Naive thymus-derived CD4-positive, alpha-beta T cell (primary cell): ENCODE data around the gene SSTR5. TPM values are rescaled to one million over a fixed set of nuclear protein-coding genes. Genes with fewer than 3 reads are reported as not detected.
A peak's percentile ranks its signal among the peaks of the same experiment; 100 is the strongest.

Experiments used
- ATAC-seq: fragments of 150-1000 bp; cut with Tn5 transposase; 2 replicates; pipeline ENCODE4 v1.10.0; 2021; ENCODE audit warnings: mild to moderate bottlenecking, moderate library complexity
- CTCF ChIA-PET: fragments of 350-600 bp; sonication (Branson Sonifier 250); formaldehyde crosslinking; loops from one replicate; lab custom pipeline; 2021; ENCODE audit warnings: antibody characterized with exemption; lab: Charles Lee
- POLR2A ChIA-PET: fragments of 350-600 bp; sonication (Branson Sonifier 250); formaldehyde crosslinking; loops from one replicate; lab custom pipeline; 2021; ENCODE audit warnings: antibody characterized with exemption, inconsistent platforms; lab: Charles Lee
- DNase-seq, 9 donors: peaks; one replicate each; pipeline versions ENCODE4 v3.0.0 to v3.0.0-alpha.2; 2020 to 2022; ENCODE audit warnings: mixed read lengths in 1 of 9
- H3K27ac ChIP-seq: one replicate; pipeline ENCODE4 v1.7.0; 2013; ENCODE audit warnings: mild to moderate bottlenecking, low read depth, low read length, moderate library complexity
- H3K27me3 ChIP-seq, 2 donors: one replicate each; pipeline ENCODE4 v1.7.0; 2013; ENCODE audit warnings: low read length in 2 of 2, mild to moderate bottlenecking in 2 of 2, moderate library complexity in 2 of 2; ENCODE audit not compliant: control insufficient read depth in 2 of 2, insufficient read depth in 2 of 2
- H3K36me3 ChIP-seq, 3 experiments: 1 replicate in 2 of 3; 2 replicates in 1 of 3; pipeline ENCODE4 v1.7.0; 2013; ENCODE audit warnings: low read length in 3 of 3, mild to moderate bottlenecking in 3 of 3, moderate library complexity in 1 of 3; ENCODE audit not compliant: insufficient read depth in 3 of 3, control insufficient read depth in 2 of 3
- H3K4me1 ChIP-seq, 2 donors: one replicate each; pipeline ENCODE4 v1.7.0; 2013; ENCODE audit warnings: low read length in 2 of 2, mild to moderate bottlenecking in 2 of 2, moderate library complexity in 1 of 2; ENCODE audit not compliant: control insufficient read depth in 2 of 2, insufficient read depth in 2 of 2
- H3K4me3 ChIP-seq: 2 replicates; pipeline ENCODE4 v1.7.0; 2013; ENCODE audit warnings: mild to moderate bottlenecking, low read length
- H3K9me3 ChIP-seq, 3 experiments: 1 replicate in 2 of 3; 2 replicates in 1 of 3; pipeline ENCODE4 v1.7.0; 2013; ENCODE audit warnings: low read length in 3 of 3; ENCODE audit not compliant: control insufficient read depth in 2 of 3
- H3K27ac Mint-ChIP-seq, 9 donors: one replicate each; pipeline ENCODE4 v1.8.0; 2020 to 2022; ENCODE audit warnings: mixed read lengths in 9 of 9, mild to moderate bottlenecking in 8 of 9, moderate library complexity in 5 of 9, inconsistent platforms in 2 of 9
- H3K27me3 Mint-ChIP-seq, 5 donors: one replicate each; pipeline ENCODE4 v1.8.0; 2021 to 2022; ENCODE audit warnings: mixed read lengths in 5 of 5, mild to moderate bottlenecking in 1 of 5
- H3K36me3 Mint-ChIP-seq, 5 donors: one replicate each; pipeline ENCODE4 v1.8.0; 2020 to 2022; ENCODE audit warnings: mixed read lengths in 5 of 5, mild to moderate bottlenecking in 3 of 5, inconsistent platforms in 1 of 5
- H3K4me1 Mint-ChIP-seq, 7 donors: one replicate each; pipeline ENCODE4 v1.8.0; 2020 to 2022; ENCODE audit warnings: mixed read lengths in 7 of 7, mild to moderate bottlenecking in 3 of 7, inconsistent platforms in 1 of 7
- H3K4me3 Mint-ChIP-seq, 10 donors: one replicate each; pipeline ENCODE4 v1.8.0; 2020 to 2022; ENCODE audit warnings: mild to moderate bottlenecking in 10 of 10, mixed read lengths in 10 of 10, moderate library complexity in 6 of 10, inconsistent platforms in 2 of 10
- H3K9me3 Mint-ChIP-seq, 11 donors: one replicate each; pipeline ENCODE4 v1.8.0; 2020 to 2022; ENCODE audit warnings: mixed read lengths in 11 of 11, mild to moderate bottlenecking in 4 of 11, inconsistent platforms in 1 of 11, moderate library complexity in 1 of 11
- intact Hi-C, 2 donors: fragments of 100-400 bp; cut with micrococcal nuclease; formaldehyde crosslinking; loops; one replicate each; pipeline ENCODE4 v1.15.1; 2023
- polyA plus RNA-seq, 2 donors: library from polyadenylated mRNA; unstranded; fragments of 300-500 nt; fragmentation: Illumina TruSeq; gene quantifications; one replicate each; pipeline ENCODE4 v1.2.3, GENCODE V29; 2021
- total RNA-seq, 6 experiments: library from RNA in 5 of 6; stranded (reverse) in 5 of 6; gene quantifications; 1 replicate in 5 of 6; 2 replicates in 1 of 6; pipeline ENCODE4 v1.2.3 and lab custom pipeline; 2021 to 2026

SSTR5 gene
- total and polyA plus RNA-seq, 7 experiments from 2014 or later: not detected

DNA sequence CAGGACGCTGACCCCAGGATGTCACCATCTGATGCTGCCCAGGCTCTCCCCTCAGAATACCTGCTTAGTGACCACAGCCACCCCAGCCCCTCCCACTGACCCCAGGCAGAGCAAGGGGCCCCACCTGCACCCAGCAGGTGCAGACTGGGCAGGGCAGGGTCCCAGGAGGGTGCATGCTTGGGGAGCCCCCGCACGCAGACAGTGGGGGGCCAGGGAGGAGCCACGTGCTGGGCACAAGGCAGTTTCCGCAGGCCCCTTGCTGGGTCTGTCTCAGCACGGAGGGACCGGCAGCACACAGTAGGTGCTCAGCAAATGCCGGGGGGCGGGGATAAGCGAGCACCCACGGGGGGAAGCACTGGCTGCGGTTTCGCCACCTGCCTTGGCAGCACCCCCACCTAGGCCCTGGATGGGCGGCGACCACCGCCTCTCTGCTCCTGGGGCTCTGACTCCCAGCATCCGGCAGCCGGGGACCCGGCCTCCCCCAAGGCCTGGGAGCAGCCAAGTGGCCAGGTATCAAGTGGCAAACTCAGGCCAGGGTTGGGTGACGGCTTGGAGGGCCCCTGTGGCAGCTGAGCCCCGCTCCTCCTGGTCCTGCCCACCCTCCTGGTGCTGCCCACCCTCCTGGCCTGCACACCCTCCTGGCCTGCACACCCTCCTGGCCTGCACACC lies 18.7 kb upstream of the SSTR5 start:
- no peaks in the 10 kb centered on the region for H3K36me3 Mint-ChIP-seq
- H3K27ac ChIP-seq: no peak overlapping the region
- POLR2A ChIA-PET: no interaction called here
- H3K27me3 ChIP-seq: no peaks in the 10 kb centered on the region
- no peak overlapping the region for H3K4me3 Mint-ChIP-seq
- ATAC-seq: no peak
- H3K27ac Mint-ChIP-seq: no peak overlapping the region
- H3K9me3 ChIP-seq: no peaks in the 10 kb centered on the region
- peaks cover 0 to 2% (median 0%) of the 10 kb centered on the region in 7 donors for H3K4me1 Mint-ChIP-seq
- no peaks in the 10 kb centered on the region for H3K27me3 Mint-ChIP-seq
- CTCF ChIA-PET: no interaction called here
- no peaks in the 10 kb centered on the region for H3K4me1 ChIP-seq
- H3K4me3 ChIP-seq: no peak overlapping the region
- H3K9me3 Mint-ChIP-seq: peaks cover 0 to under 1% (median 0%) of the 10 kb centered on the region in 11 donors
- no peaks in the 10 kb centered on the region for H3K36me3 ChIP-seq
- DNase-seq: no peak
- intact Hi-C loops: no loop called here

DNA sequence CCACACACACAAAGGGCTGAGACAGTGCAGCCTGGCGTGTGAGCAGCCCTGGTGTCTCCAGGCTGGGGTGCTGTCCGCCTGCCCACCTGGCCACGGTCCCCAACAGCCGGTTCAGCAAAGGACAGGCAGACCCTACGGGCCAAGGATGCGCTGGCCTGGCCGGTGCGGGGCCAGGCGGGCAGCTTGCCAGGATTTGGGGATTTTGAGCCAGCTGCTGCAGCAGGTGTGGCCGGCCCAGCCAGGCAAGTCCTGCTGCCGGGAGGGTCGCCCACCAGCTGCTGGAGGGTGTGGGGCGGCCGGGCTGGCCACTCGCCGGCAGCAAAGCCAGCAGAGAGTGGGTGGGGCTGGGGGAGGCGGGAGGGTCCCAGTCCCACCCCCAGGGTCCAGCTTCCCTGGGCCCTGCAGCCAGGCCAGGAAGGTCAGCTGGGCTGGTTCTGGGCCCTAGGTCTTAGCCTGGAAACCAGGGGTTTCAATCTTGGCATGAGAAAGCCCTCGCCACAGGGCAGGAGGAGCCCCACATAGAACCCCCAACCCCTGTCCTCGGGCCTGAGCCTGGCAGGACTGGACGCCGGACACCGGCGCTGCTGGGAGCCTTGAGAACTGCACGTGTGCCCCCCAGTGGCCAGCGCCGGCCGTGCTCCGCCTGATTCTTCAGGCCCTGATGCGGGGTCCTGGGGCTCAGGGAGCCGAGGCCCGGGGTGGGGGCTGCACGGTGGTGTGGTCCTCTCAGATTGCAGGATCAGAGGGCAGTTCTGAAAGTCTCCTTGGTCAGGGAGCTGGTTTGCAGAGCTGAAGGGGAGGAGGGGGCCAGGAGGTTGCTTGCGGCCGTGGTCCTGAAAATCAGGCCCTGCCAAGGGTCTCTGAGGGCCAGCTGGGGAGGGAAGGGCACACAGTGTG lies 17.6 kb upstream of the SSTR5 start:
- Mint-ChIP-seq H3K27ac (peak overlapping the region in 1 of 9 donors; percentile 46), H3K9me3 (peaks cover 0 to 11% (median 4%) of the 10 kb centered on the region in 11 donors), H3K27me3 (no peaks in the 10 kb centered on the region), H3K4me3 (no peak overlapping the region), H3K4me1 (peaks cover 0 to 2% (median 0%) of the 10 kb centered on the region in 7 donors), H3K36me3 (peaks cover 0 to 5% (median 0%) of the 10 kb centered on the region in 5 donors)
- ChIA-PET POLR2A (interaction anchor here (1.7 to 2.0 kb wide), 2 partner anchors 56 to 58 kb away, joined by 5 to 11 read pairs; no protein-coding TSS in a partner anchor), CTCF (interaction anchor here (0.6 to 3.2 kb wide), 8 partner anchors 20 to 659 kb away, joined by 3 to 13 read pairs (median 4); no protein-coding TSS in a partner anchor)
- no peaks in the 10 kb centered on the region for H3K27me3 ChIP-seq
- intact Hi-C loops: loop anchor here in 1 of 2 donors (1.0 kb wide), 3 partner anchors 58 to 344 kb away; partner anchors contain the start of gene SOX8
- DNase-seq (peak in 4 of 9 donors; percentile 23 to 41 (median 26)), ATAC-seq (no peak)
- no peak overlapping the region for H3K27ac ChIP-seq
- H3K4me1 ChIP-seq: no peaks in the 10 kb centered on the region
- no peaks in the 10 kb centered on the region for H3K36me3 ChIP-seq
- no peak overlapping the region for H3K4me3 ChIP-seq
- peaks cover 0 to 6% (median 0%) of the 10 kb centered on the region in 3 experiments for H3K9me3 ChIP-seq

- Mint-ChIP-seq H3K9me3 (peaks cover 0 to 11% (median 4%) of the 10 kb centered on the region in 11 donors), H3K4me3 (no peak overlapping the region), H3K4me1 (peaks cover 0 to 2% (median 0%) of the 10 kb centered on the region in 7 donors), H3K27me3 (no peaks in the 10 kb centered on the region), H3K27ac (no peak overlapping the region), H3K36me3 (peaks cover 0 to 5% (median 0%) of the 10 kb centered on the region in 5 donors)
- DNase-seq (no peak), ATAC-seq (no peak)
- no peaks in the 10 kb centered on the region for H3K36me3 ChIP-seq
- POLR2A ChIA-PET: interaction anchor here (1.7 to 2.0 kb wide), 2 partner anchors 56 to 58 kb away, joined by 5 to 11 read pairs; no protein-coding TSS in a partner anchor
- CTCF ChIA-PET: interaction anchor here (0.6 to 3.2 kb wide), 8 partner anchors 58 to 660 kb away, joined by 3 to 13 read pairs (median 4); no protein-coding TSS in a partner anchor
- intact Hi-C loops: loop anchor here in 1 of 2 donors (1.0 kb wide), 3 partner anchors 58 to 344 kb away; partner anchors contain the start of gene SOX8
- H3K9me3 ChIP-seq: peaks cover 0 to 6% (median 0%) of the 10 kb centered on the region in 3 experiments
- H3K27me3 ChIP-seq: no peaks in the 10 kb centered on the region
- no peaks in the 10 kb centered on the region for H3K4me1 ChIP-seq
- H3K4me3 ChIP-seq: no peak overlapping the region
- no peak overlapping the region for H3K27ac ChIP-seq
Observed at GRCh38 chr16:1055557-1055924, 17.0 kb upstream of the SSTR5 start.

DNA sequence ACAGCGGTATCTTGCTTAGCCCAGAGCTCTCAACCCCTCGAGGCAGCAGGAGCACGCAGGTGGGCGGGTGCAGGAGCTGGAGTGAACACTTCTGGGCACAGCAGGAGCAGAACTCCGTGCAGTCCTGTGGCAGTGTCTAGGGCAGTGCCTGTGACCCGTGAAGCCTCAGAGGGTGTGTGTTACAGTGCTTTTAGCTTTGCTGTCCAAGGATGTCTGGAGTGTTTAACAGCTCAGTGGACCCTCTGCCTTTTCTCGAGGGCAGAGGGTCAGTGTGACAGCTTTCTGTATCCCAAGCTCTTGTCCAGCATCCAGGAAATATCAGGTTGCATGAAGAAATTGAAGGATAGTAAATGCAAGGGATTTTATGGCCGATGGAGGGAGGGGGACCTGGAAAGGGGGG lies 16.4 kb upstream of the SSTR5 start:
- peaks cover 0 to 6% (median 0%) of the 10 kb centered on the region in 3 experiments for H3K9me3 ChIP-seq

GRCh38 chr16:1057252-1057932 lies 15.2 kb upstream of the SSTR5 start:
- H3K27ac ChIP-seq: no peak overlapping the region
- ChIA-PET POLR2A (interaction anchor here (0.7 kb wide), 1 partner anchor 77 kb away, joined by 5 read pairs; no protein-coding TSS in a partner anchor), CTCF (interaction anchor here (0.5 to 3.2 kb wide), 8 partner anchors 53 to 308 kb away, joined by 3 to 9 read pairs (median 4); no protein-coding TSS in a partner anchor)
- H3K4me3 Mint-ChIP-seq: no peak overlapping the region
- no peaks in the 10 kb centered on the region for H3K4me1 ChIP-seq
- H3K9me3 Mint-ChIP-seq: peaks cover 0 to 11% (median 4%) of the 10 kb centered on the region in 11 donors
- H3K4me1 Mint-ChIP-seq: peaks cover 0 to 2% (median 0%) of the 10 kb centered on the region in 7 donors
- DNase-seq (peak; percentile 18 to 67 (median 53)), ATAC-seq (peak; percentile 65)
- no peak overlapping the region for H3K4me3 ChIP-seq
- no peaks in the 10 kb centered on the region for H3K27me3 ChIP-seq
- H3K27me3 Mint-ChIP-seq: no peaks in the 10 kb centered on the region
- no peak overlapping the region for H3K27ac Mint-ChIP-seq
- intact Hi-C loops: no loop called here
- peaks cover 0 to 5% (median 0%) of the 10 kb centered on the region in 5 donors for H3K36me3 Mint-ChIP-seq
- H3K36me3 ChIP-seq: no peaks in the 10 kb centered on the region
- H3K9me3 ChIP-seq: peaks cover 0 to 6% (median 0%) of the 10 kb centered on the region in 3 experiments

More for the DNA sequence above, 16.4 kb upstream of the SSTR5 start:
- Histone ChIP-seq H3K4me1 (no peaks in the 10 kb centered on the region), H3K36me3 (no peaks in the 10 kb centered on the region), H3K27ac (no peak overlapping the region), H3K4me3 (no peak overlapping the region), H3K27me3 (no peaks in the 10 kb centered on the region)
- H3K4me3 Mint-ChIP-seq: no peak overlapping the region
- ChIA-PET POLR2A (interaction anchor here (1.7 to 2.0 kb wide), 2 partner anchors 57 to 59 kb away, joined by 5 to 11 read pairs; no protein-coding TSS in a partner anchor), CTCF (interaction anchor here (0.8 to 3.2 kb wide), 7 partner anchors 59 to 344 kb away, joined by 3 to 13 read pairs (median 3); partner anchors contain the start of gene SOX8)
- H3K27ac Mint-ChIP-seq: no peak overlapping the region
- intact Hi-C loops: no loop called here
- H3K27me3 Mint-ChIP-seq: no peaks in the 10 kb centered on the region
- peaks cover 0 to 5% (median 0%) of the 10 kb centered on the region in 5 donors for H3K36me3 Mint-ChIP-seq
- H3K9me3 Mint-ChIP-seq: peaks cover 0 to 11% (median 4%) of the 10 kb centered on the region in 11 donors
- peaks cover 0 to 2% (median 0%) of the 10 kb centered on the region in 7 donors for H3K4me1 Mint-ChIP-seq
- no peak for DNase-seq
- no peak for ATAC-seq
